HUES6 (cell line): Measurements from ENCODE around the gene SPTLC3.

Experiments used
- H3K27ac ChIP-seq: 2 replicates; pipeline ENCODE4 v1.7.0; 2013; ENCODE audit warnings: low read depth, mild to moderate bottlenecking, low read length, inconsistent platforms
- H3K27me3 ChIP-seq: 2 replicates; pipeline ENCODE4 v1.6.1; 2013; ENCODE audit warnings: low read length; ENCODE audit not compliant: control insufficient read depth, insufficient read depth
- H3K36me3 ChIP-seq: 2 replicates; pipeline ENCODE4 v1.6.1; 2013; ENCODE audit warnings: low read length; ENCODE audit not compliant: control insufficient read depth, insufficient read depth
- H3K4me1 ChIP-seq: 2 replicates; pipeline ENCODE4 v1.6.1; 2013; ENCODE audit warnings: low read length; ENCODE audit not compliant: control insufficient read depth, insufficient read depth
- H3K4me3 ChIP-seq: 2 replicates; pipeline ENCODE4 v1.5.1; 2013; ENCODE audit warnings: low read depth, low read length
- H3K9ac ChIP-seq: one replicate; pipeline ENCODE4 v1.6.1; 2013; ENCODE audit warnings: mild to moderate bottlenecking, low read length
- H3K9me3 ChIP-seq: 2 replicates; pipeline ENCODE4 v1.6.1; 2013; ENCODE audit warnings: low read depth, low read length; ENCODE audit not compliant: control insufficient read depth, insufficient read depth

Gene SPTLC3

DNA sequence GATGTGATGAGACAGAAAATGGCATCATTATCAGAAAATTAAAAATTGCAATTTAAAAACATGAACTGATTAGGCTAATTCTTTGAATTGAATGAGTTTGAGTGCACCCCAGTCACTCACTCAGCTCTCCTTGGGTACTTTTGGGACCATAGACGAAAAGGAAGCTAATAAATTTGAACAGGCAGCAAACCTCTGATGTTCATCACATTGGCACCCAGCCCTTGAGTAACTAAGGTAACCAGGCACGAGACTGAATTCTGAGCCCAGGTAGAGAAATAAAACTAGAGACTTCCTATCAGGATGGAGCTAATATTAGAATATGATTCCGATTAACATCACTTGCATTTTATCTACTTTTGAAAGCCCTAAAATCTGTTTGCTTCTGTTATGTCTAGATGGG, 131.4 kb downstream of the SPTLC3 start:
- Histone ChIP-seq H3K4me1 (no peaks in the 10 kb centered on the region), H3K9me3 (no peaks in the 10 kb centered on the region), H3K27ac (no peak overlapping the region)

GRCh38 chr20:13140775-13141174, 132.0 kb downstream of the SPTLC3 start:
- H3K4me3 ChIP-seq = no peak overlapping the region
- no peaks in the 10 kb centered on the region for H3K4me1 ChIP-seq
- no peaks in the 10 kb centered on the region for H3K9me3 ChIP-seq
- no peaks in the 10 kb centered on the region for H3K36me3 ChIP-seq
- H3K9ac ChIP-seq = no peak overlapping the region
- H3K27me3 ChIP-seq = no peaks in the 10 kb centered on the region; the same call in 1 of the 2 replicates
- no peak overlapping the region for H3K27ac ChIP-seq

More for the DNA sequence above, 131.4 kb downstream of the SPTLC3 start:
- Histone ChIP-seq H3K27me3 (no peaks in the 10 kb centered on the region; the same call in 1 of the 2 replicates), H3K36me3 (no peaks in the 10 kb centered on the region), H3K4me3 (no peak overlapping the region), H3K9ac (no peak overlapping the region)

GRCh38 chr20:13141546-13141945, 132.8 kb downstream of the SPTLC3 start:
- H3K27ac ChIP-seq = no peak overlapping the region
- H3K9me3 ChIP-seq = no peaks in the 10 kb centered on the region
- no peak overlapping the region for H3K9ac ChIP-seq
- H3K36me3 ChIP-seq = no peaks in the 10 kb centered on the region
- no peaks in the 10 kb centered on the region for H3K4me1 ChIP-seq
- no peaks in the 10 kb centered on the region; the same call in 1 of the 2 replicates for H3K27me3 ChIP-seq
- H3K4me3 ChIP-seq = no peak overlapping the region

GRCh38 chr20:13142143-13142542, 133.4 kb downstream of the SPTLC3 start:
- Histone ChIP-seq H3K27ac (no peak overlapping the region), H3K9ac (no peak overlapping the region), H3K36me3 (no peaks in the 10 kb centered on the region), H3K9me3 (no peaks in the 10 kb centered on the region), H3K4me3 (no peak overlapping the region), H3K27me3 (no peaks in the 10 kb centered on the region), H3K4me1 (no peaks in the 10 kb centered on the region)

DNA sequence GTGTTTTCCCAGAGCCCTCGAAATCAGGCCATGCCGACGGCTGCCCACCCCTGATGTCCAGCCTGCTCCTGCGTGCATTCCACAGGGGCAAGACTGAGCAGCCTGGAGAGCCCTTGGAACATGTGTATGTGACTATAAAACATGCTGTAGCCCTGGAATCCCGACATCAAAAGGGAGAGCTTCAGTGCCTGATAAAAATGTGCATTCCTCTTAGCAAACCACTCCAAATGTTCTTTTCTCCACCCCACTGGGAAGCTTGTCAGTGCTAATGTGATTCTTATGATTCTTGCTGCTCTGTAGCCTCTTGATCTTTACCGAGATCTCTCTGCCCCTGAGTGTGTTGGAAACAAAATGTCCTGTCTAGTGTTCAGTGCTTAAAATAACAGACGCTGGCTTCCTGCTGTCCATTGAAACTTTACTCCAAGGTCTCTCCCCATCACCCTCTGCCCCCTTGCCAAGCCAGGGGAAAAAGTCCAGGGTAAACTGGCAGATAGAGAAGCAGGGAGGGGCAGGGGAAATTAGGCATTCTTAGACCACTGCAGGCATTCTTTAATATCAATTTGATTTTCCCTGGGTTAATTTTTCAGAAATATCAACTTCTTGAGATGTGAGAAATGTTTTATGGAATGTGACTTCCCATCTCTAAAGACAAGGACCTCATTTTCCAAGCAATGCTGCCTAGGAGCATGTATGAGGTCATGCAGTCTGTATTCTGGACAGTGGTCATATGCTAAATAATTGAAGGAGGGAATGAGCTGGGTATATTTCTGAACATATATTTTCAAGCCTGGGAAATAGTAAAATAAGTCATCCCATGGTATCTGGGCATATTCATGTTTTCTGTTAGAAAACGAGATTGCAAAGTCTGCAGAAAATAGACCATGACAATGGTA, 138.5 kb downstream of the SPTLC3 start:
- no peak overlapping the region for H3K9ac ChIP-seq
- no peaks in the 10 kb centered on the region for H3K36me3 ChIP-seq
- H3K4me3 ChIP-seq = no peak overlapping the region
- H3K9me3 ChIP-seq = no peaks in the 10 kb centered on the region
- no peaks in the 10 kb centered on the region for H3K27me3 ChIP-seq
- H3K4me1 ChIP-seq = peaks cover 10% of the 10 kb centered on the region; the same call in 1 of the 2 replicates
- no peak overlapping the region for H3K27ac ChIP-seq

DNA sequence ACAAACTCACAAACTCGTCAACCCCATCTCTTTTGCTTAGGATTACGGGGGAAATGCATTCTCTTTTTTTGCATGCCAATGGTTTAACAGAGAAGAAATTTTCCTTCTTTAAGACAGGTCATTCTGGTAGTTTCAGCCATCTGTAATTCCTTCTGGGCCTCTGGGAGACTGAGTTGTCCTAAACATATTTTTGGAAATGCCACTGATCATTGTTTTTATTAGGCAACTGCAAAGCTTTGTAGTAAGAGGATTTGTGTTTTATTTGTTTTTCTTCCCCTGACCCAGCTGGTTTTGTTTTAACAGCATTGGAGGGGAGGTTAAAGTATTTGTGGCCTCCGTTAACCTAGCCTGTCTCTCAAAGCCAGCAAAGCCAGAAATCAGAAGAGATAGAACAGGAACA, 139.2 kb downstream of the SPTLC3 start:
- Histone ChIP-seq H3K4me3 (no peak overlapping the region), H3K9ac (no peak overlapping the region), H3K4me1 (peaks cover 10% of the 10 kb centered on the region; the same call in 1 of the 2 replicates), H3K9me3 (no peaks in the 10 kb centered on the region), H3K27me3 (no peaks in the 10 kb centered on the region), H3K27ac (no peak overlapping the region), H3K36me3 (no peaks in the 10 kb centered on the region)

DNA sequence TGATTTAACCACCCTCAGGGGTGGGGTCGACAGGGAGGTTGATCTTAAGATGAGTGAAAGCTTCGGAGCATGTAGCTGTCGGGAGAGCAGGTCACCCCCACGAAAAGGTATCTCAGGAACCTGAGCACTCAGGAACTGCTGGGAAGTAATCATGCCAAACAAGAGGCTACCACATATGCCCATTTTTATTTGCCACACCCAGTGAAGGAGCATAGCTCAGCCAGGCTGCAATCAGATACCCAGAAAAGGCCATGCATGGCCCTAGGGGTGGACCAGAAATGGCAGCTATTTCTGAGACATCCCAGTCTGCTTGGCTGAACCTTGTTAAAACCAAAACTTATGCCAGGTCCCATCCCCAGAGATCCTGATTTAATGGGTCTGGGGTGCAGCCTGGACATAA, 139.6 kb downstream of the SPTLC3 start:
- H3K9me3 ChIP-seq = no peaks in the 10 kb centered on the region
- H3K36me3 ChIP-seq = no peaks in the 10 kb centered on the region
- no peak overlapping the region for H3K27ac ChIP-seq
- no peaks in the 10 kb centered on the region for H3K27me3 ChIP-seq
- no peak overlapping the region for H3K9ac ChIP-seq
- H3K4me3 ChIP-seq = no peak overlapping the region
- H3K4me1 ChIP-seq = peaks cover 10% of the 10 kb centered on the region; the same call in 1 of the 2 replicates

- Histone ChIP-seq H3K36me3 (no peaks in the 10 kb centered on the region), H3K9ac (no peak overlapping the region), H3K9me3 (no peaks in the 10 kb centered on the region), H3K4me1 (peaks cover 10% of the 10 kb centered on the region; the same call in 1 of the 2 replicates), H3K4me3 (no peak overlapping the region), H3K27me3 (no peaks in the 10 kb centered on the region), H3K27ac (no peak overlapping the region)
Observed at GRCh38 chr20:13148961-13149360, 140.2 kb downstream of the SPTLC3 start.

GRCh38 chr20:13149371-13150105, 140.8 kb downstream of the SPTLC3 start:
- no peak overlapping the region for H3K27ac ChIP-seq
- no peaks in the 10 kb centered on the region for H3K36me3 ChIP-seq
- H3K9me3 ChIP-seq = no peaks in the 10 kb centered on the region
- H3K4me1 ChIP-seq = peaks cover 10% of the 10 kb centered on the region; the same call in 1 of the 2 replicates
- no peak overlapping the region for H3K4me3 ChIP-seq
- H3K27me3 ChIP-seq = no peaks in the 10 kb centered on the region; the same call in 1 of the 2 replicates
- H3K9ac ChIP-seq = no peak overlapping the region

- Histone ChIP-seq H3K9ac (no peak overlapping the region), H3K27me3 (no peaks in the 10 kb centered on the region; the same call in 1 of the 2 replicates), H3K36me3 (no peaks in the 10 kb centered on the region), H3K9me3 (no peaks in the 10 kb centered on the region), H3K4me3 (no peak overlapping the region), H3K4me1 (no peaks in the 10 kb centered on the region), H3K27ac (no peak overlapping the region)
Observed at GRCh38 chr20:13158369-13158768, 149.6 kb downstream of the SPTLC3 start.

DNA sequence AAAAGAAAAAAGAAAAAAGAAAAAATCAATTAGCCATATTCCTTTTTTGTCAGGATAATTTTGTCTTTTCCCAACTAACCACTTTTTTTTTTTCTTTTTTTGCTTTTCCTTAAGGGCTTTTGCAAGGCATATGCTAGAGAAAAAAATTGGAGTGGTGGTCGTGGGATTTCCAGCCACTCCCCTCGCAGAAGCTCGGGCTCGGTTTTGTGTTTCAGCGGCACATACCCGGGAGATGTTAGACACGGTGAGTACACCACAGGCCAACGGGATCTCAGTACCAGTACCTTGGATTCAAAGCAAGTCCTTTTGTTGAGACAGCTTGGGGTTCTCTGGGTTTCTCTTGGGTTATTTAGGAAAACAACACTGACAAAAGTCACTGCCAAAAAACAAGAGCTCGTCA, 151.1 kb downstream of the SPTLC3 start:
- H3K9me3 ChIP-seq = no peaks in the 10 kb centered on the region
- no peak overlapping the region for H3K27ac ChIP-seq
- H3K4me3 ChIP-seq = no peak overlapping the region
- no peaks in the 10 kb centered on the region for H3K36me3 ChIP-seq
- no peak overlapping the region for H3K9ac ChIP-seq
- H3K27me3 ChIP-seq = no peaks in the 10 kb centered on the region
- H3K4me1 ChIP-seq = no peaks in the 10 kb centered on the region
